B cell (primary cell): Measurements from ENCODE around the gene HBS1L.

Experiments
- CTCF ChIP-seq: fragments of 200-600 bp; IDR thresholded peaks from one replicate; pipeline ENCODE4 v1.8.0; 2022; ENCODE audit warnings: antibody characterized with exemption, mild to moderate bottlenecking
- EZH2 ChIP-seq: IDR thresholded peaks from 2 replicates; pipeline ENCODE4 v1.6.1; 2012; ENCODE audit warnings: borderline replicate concordance, low read depth, mild to moderate bottlenecking, moderate library complexity, low read length; ENCODE audit not compliant: insufficient read depth, poor library complexity, severe bottlenecking

- TF ChIP-seq CTCF (no peak), EZH2 (no peak)
Observed at GRCh38 chr6:135021310-135022049, 33.1 kb downstream of the HBS1L start.
